WTC11 (cell line): ENCODE measurements around the gene IFFO2.

ENCODE experiments used
- ESRRA ChIP-seq: sonication (generic); formaldehyde crosslinking; IDR thresholded peaks from 2 replicates; pipeline ENCODE4 v1.8.1; 2022; ENCODE audit warnings: mild to moderate bottlenecking, missing genetic modification reagents, borderline replicate concordance
- SMAD3 ChIP-seq: sonication (generic); formaldehyde crosslinking; IDR thresholded peaks from 2 replicates; pipeline ENCODE4 v1.8.0; 2022; ENCODE audit warnings: missing genetic modification reagents, mild to moderate bottlenecking, borderline replicate concordance
- TF ChIP-seq, protein P1 (sequence below): fragments of 200-600 bp; IDR thresholded peaks from 2 replicates; pipeline ENCODE4 v1.8.0; 2022; ENCODE audit warnings: antibody characterized with exemption
- TF ChIP-seq, protein P2 (sequence below): fragments of 250-450 bp; sonication (Bioruptor Pico); IDR thresholded peaks from 2 replicates; pipeline ENCODE4 v1.8.0; 2021; ENCODE audit warnings: mild to moderate bottlenecking

DNA sequence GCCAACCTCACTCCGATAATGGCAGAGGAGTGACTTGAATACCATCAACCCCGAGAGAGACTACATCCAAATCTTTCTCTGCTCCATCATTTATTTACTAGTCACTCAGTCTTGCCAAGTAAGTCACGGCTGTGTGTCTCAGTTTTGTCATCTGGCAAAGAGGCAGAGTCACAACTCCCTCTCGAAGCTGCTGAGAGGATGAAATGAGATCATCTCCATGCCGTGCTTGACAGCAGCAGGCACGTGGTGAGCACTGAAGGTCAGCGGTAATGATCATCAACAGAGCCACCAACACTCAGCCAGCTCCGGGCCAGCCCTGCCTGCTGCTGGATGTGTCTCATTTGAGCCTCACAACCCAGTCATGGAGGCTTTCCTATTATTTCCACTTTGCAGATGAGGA is 74.0 kb downstream of the IFFO2 start:
- no peak for TF ChIP-seq ESRRA (CRISPR knock-in tag)
- TF ChIP-seq, protein P1, sequence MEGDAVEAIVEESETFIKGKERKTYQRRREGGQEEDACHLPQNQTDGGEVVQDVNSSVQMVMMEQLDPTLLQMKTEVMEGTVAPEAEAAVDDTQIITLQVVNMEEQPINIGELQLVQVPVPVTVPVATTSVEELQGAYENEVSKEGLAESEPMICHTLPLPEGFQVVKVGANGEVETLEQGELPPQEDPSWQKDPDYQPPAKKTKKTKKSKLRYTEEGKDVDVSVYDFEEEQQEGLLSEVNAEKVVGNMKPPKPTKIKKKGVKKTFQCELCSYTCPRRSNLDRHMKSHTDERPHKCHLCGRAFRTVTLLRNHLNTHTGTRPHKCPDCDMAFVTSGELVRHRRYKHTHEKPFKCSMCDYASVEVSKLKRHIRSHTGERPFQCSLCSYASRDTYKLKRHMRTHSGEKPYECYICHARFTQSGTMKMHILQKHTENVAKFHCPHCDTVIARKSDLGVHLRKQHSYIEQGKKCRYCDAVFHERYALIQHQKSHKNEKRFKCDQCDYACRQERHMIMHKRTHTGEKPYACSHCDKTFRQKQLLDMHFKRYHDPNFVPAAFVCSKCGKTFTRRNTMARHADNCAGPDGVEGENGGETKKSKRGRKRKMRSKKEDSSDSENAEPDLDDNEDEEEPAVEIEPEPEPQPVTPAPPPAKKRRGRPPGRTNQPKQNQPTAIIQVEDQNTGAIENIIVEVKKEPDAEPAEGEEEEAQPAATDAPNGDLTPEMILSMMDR: no peak
- TF ChIP-seq, protein P2, sequence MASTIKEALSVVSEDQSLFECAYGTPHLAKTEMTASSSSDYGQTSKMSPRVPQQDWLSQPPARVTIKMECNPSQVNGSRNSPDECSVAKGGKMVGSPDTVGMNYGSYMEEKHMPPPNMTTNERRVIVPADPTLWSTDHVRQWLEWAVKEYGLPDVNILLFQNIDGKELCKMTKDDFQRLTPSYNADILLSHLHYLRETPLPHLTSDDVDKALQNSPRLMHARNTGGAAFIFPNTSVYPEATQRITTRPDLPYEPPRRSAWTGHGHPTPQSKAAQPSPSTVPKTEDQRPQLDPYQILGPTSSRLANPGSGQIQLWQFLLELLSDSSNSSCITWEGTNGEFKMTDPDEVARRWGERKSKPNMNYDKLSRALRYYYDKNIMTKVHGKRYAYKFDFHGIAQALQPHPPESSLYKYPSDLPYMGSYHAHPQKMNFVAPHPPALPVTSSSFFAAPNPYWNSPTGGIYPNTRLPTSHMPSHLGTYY: no peak
- TF ChIP-seq SMAD3: no peak
